Activated CD4-positive, CD25-positive, alpha-beta regulatory T cell treated with anti-CD3 and anti-CD28 coated beads, Interleukin-2, amount 50 U/mL, for 72 hours (primary cell): Measurements from ENCODE around the gene PARN.

Experiments used
- DNase-seq: peaks from one replicate; pipeline ENCODE4 v3.0.0; 2021

The PARN gene

DNA sequence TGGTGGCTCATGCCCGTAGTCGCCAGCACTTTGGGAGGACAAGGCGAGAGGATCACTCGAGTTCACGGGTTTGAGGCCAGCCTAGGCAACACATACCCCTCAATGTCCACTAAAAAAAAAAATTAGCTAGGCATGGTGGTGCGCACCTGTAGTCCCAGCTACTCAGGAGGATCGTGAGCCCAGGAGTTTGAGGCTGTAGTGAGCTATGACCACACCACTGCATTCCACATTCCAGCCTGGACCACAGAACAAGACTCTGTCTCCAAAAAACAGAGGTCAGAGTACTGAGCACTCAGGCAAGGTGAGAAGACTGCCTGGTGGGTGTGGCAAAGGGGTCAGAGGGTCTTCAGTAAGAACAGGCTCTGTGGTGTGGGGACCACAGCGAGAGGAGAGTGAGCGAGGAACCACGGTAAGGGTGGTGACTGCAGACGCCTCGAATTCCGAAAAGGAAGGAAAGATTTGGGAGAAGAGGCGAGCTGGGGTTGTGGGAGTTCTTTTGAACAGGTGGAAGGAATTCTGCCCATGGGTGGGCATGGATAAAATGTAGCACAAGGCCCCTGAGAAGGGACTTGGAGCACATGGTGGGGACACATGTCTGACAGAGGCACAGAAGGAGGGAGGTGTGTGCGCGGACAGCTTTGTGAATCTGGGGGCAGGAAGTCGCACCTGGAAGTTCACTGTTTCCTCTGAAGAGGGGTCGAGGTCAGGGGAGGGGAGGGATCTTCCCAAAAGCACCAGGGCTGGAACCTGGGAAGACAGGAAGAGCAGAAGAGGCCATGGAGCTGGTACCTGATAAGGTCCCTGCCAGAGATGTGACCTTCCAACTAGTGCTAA, 134.6 kb downstream of the PARN start:
- DNase-seq: no peak

DNA sequence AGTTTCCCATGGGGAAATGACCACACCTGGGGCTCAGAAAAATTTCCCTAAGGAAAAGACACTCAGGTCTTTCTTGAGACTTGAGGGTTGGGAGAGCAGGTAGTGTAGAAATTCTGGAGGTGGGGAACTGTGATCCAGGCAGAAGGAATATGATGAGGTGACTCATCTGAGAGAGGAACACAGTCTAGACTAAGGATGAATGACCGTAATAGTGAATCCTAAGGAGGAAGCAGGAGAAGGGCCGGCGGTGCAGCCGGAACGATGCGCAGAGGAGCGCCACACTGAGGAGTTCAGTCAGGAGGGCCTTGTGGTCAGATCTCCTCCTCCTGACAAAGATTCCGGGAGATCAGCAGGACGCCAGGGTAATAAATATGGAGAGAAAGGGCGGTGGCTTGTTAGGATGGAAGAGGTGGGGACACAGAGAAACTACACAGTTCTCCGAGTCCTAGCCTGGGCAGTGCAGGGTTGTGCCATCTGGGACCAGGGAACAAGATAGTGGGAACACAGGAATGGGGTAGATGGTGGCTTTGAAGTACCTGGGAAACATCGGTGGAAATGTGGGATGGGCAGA, 135.6 kb downstream of the PARN start:
- DNase-seq: no peak

DNA sequence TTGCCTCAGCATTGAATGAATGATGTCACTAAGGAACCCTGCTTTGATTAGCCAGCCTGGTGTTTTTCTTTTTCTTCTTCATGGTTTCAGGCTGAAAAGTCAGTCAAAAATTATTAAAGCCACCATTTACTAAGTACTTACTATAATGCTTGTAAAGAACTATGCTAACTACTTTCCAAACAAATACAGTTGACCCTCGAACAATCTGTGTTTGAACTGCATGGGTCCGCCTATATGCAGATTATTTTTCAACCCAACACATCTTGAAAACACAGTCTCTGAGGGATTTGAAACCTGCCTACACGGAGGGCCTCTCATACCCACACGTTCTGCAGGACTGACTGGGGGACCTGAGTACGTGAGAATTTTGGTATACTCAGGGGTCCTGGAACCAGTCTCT, 136.3 kb downstream of the PARN start:
- DNase-seq: no peak

DNA sequence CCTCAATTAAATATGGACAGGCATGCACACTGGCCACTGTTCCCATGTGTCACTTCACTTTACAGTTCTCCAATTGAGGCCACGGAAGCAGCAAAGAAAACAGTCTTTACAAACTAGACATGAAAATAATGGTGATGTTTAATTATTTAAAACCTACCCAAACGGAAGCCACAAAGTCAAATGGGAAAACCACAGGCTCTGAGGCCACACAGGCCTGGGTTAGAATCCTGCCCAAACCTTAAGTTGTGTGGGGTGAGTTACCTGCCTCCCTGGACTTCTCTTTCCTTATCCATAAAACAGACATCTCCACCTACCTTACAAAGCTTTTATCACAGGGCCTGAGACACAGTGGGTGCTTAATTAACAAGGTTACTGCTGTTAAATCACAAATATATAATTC, 137.4 kb downstream of the PARN start:
- no peak for DNase-seq

DNA sequence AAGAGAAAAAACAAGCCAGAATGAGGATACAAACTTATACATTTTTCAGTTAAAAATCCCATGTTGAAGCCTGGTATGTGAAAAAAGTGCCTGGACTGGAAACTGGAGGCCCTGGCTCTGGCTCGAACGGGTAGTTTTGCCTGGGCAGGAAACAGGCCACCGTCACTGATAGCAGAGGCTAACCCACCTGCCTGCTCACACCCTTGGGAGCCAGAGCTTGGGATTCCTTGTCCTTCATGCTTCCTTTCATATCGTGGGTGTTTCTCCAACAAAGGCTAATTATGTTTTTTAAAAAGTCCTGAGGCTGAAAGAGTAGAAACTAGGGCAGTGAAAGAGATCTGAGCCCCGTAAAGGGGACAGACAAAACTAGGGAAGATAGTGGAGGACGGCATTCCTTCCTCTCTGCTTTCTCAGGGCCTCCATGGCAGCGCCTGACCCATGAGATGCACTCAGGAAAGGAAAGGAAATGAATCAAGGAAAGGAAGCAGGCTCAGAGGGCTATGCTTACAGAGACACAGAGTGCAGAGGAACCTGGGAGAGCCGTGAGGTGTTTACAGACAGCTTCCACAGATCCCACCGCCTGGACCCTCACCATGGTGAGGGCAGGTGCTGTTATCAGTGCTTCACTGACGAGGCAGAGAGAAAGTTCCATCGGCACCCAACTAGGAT, 138.1 kb downstream of the PARN start:
- DNase-seq: no peak

DNA sequence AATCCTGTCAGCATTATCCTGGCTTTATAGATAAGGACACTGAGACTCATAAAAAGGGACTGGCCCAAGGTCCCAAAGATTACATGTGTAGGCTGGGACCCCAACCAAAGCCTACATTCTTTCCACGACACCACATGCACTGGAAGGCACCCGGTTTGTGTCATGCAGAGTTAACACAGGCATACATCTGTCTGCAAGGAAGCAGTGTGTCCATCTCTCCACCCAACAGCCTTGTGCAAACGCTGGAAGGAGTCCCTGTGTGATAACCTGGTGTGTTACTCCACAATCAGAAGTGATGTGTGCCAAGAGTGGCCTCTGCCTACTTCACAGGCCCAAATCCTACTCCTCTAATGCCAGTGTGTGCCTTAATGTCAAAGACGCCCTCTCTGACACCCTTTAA, 139.8 kb downstream of the PARN start:
- DNase-seq: no peak

DNA sequence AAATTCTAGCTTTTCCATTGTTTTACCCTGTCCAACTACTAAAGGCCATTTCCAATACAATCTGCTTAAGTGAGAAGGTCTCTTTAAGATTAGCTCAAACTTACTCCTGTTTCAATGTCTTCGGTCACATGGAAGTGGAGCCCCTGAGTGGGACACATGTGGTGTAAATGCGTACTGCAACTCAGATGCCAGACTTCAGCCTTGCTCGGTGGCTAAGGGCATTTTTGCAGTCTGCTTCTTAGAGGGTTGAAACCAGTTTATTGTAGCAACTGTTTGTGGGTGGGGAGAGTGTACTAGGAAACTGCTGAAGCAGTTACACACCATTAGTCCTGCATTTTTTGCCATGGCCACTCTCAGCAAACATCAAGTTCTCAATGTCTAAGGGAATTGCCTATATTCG, 140.6 kb downstream of the PARN start:
- DNase-seq: no peak

DNA sequence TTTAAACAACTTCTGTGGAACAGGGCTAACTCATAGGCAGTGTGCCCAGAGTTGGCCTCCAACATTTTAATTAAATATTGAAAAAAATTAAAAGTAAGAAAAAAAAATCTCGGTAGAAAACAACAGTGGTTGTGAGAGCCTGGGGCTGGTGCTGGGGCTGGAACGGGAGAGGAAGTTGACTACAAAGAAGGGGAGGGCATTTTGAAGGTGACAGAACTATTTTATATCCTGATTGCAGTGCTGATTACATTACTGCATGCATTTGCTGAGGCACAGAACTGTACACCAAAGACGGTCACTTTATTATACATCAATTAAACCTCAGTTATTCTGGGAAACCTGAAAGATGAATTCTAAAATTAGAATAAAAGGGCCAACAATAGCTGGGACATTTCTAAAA, 142.5 kb downstream of the PARN start:
- no peak for DNase-seq

DNA sequence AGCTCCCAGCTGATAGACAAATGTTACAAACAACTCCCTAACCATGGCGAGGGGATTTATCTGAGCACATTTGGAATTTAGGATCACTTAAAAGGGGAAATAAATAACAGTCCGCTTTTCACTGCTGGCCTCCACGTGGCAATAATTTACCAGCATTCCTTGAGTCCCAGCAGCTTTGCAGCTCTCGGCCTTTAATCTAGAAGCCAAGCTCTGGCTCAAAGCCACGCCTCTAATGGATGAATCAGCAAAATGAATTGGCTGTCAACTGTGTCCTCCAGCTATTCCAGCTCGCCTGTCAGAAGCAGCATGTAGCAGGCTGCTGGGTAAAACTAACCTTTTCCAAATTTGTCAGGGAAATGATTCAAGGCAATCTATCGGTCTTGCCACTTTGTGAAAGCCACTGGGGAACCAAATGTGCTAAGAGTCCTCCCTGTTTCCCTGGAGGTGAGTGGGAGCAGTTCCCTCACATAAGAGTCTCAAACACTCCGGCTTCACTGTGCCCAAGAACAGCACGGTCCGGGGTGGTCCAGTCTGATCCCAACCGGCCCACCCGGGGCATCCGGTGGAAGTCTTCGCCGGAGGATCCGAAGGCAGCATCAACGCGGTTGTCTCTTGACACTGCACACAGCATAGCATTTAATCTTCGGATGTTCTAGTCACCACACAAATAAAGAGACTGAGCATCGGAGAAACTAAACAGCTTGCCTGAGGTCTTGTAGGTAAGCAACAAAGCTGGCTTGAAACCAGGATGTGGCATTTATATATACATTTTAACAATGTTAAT, 143.3 kb downstream of the PARN start:
- no peak for DNase-seq

DNA sequence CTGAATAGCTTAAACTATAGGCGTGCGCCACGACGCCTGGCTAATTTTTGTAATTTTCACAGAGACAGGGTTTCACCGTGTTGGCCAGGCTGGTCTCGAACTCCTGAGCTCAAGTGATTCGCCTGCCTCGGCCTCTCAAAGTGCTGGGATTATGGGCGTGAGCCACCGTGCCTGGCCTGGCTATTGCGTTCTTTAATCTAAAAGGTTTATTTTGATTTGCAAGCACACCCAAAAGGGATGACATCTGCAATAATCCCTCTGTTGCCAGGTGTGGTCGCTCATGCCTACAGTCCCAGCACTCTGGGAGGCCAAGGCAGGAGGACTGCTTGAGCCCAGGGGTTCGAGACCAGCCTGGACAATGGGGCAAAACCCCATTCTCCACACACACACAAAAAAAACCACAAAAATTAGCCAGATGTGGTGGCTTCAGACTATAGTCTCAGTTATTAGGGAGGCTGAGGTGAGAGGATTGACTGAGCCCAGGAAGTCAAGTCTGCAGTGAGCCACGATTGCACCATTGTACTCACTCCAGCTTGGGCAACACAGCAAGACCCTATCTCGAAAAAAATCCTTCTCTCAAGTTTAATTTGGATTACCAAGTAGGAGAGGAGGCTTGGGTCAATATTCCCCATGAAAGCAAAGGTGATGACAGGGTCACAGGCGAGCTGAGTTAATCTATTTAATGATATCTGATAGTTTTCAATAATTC, 144.1 kb downstream of the PARN start:
- no peak for DNase-seq

DNA sequence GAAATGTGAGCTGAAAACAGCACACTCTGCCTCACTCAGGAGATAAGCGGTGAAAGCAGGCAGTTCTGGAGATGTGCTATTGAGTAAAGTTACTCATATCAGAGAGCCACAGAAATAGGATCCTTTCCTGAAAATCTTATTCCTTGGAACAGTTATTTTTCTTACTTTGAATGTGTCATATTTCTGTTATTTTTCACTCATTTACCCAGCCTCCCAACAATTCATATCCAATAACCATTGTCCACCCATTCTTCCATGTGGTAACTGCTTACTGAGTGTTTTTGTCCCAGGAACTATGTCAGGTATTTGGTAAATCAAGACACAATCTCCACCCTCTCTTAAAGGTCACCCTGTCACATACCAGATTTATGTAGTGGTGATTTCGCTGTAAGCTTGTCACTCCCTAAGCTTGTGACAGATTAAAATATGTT, 144.9 kb downstream of the PARN start:
- no peak for DNase-seq

DNA sequence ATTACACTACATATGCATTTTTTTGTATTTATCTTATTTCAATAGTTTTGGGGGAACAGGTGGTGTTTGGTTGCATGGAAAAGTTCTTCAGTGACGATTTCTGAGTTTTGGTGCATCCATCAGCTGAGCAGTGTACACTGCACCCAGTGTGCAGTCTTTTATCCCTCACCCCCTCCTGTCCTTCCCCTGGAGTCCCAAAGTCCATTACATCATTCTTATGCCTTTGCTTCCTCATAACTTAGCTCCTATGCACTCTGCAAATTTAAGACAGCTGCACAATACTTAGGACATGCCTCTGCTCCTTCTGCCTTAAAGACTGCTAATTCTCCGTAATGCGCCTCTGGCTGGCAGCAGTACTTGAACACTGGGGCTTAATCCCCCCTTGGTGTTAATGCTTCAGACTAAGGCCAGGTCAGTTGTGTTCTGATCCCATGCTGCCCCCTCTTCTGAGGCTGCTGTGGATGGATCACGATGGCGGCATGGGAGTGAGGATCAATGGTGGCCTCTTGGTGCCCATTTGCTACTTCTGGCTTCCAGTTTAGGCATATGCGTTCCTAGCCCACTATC, 146.2 kb downstream of the PARN start:
- DNase-seq: no peak

DNA sequence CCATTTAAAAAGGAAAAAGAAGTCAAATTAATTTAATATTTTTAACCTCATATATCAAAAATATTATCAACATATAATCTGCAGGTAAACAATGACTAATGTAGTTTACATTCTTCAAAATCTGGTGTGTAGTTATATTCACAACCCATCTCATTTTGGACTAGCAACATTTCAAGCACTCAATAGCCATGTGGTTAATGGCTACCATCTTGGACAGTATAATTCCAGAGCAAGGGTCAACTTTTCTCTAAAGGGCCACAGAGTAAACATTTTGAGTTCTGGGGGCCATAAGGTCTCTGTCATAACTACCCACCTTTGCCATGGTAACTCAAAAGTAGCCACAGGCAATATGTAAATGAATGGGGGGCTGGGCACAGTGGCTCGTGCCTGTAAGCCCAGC, 153.9 kb downstream of the PARN start:
- no peak for DNase-seq

DNA sequence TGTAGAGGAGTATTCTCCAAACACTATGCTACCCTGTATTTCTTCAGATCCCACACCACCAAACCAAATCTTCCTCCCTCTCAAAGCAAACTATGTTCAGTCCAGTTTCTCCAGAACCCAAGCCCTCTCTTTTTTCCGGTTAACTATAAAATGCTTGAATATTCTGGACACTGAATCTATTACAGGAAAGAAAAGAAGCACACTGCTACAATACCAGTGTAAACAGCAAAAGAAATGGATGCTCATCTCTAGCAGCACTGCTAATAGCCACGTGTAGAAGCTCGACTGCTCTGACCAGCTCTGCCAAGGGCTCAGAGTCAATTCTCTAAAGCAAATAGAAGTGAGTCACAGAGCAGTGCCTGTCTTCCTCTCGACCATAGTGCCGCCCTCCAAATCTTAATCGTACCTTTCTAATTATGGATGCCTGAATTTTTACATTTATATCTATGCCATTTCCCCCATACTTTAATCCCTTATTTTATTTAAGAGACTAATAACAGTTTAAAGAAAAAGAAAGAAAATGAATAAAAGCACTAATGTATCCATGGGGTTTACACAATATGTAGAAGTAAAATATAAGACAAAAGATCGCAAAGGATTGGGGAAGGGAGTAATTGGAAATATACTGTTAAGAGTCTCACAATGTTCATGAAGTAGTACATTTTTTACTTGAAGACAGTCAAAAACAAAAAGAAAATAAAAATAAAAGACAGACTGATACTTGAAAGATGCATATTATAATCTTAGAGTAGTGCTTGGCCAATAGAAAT, 154.5 kb downstream of the PARN start:
- DNase-seq: no peak

DNA sequence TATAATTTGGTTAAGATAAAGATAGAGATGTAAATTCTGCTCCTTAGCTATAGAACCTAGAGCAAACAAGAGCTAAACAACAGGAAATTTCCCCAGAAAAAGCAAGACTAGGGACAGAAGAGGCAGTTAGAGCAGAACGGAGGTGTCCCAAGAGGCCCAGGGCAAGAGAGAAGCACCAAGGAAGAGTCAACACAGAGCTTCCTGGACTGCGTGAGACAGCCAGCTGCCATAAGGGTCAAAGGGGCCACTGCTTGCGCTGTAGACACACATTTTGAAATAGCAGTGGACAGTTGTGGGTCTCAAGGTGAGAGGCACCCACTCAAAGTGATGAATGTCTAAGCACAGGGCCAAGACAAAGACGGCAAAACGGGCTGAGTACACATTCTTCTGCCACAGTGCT, 156.6 kb downstream of the PARN start:
- no peak for DNase-seq

DNA sequence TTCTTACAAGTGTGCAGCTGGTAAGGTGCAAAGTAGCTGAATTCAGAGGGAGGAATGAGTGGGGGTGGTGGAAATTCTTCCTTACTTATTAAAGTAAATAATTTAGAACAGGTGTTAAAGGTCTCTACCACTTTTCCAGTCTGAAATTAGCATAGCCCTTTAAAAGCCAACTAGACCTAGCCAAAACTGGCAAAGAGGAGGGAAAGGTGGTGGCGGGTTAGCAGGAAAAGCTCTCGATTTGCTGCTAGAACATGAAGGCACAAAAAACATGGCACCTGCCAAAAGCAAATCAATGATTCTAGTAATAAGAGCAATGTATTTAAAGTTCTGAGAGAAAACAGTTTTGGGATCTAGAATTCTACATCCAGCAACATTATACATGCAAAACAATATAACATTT, 157.7 kb downstream of the PARN start:
- DNase-seq: no peak

DNA sequence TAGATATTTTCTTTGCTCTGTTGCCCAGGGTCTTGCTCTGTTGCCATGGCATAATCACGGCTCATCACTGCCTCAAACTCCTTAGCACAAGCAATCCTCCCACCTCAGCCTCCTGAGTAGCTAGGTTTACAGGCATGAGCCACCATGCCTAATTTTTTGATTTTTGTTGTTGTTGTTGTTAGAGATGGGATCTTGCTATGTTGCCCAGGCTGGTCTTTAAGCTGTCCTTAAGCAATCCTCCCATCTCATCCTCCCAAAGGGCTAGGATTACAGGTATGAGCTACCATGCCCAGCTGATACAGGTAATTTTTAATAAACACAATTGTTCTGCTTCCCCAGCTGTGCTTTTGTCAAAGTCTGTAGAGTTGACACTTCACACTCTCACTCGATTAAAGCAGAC, 159.3 kb downstream of the PARN start:
- no peak for DNase-seq

DNA sequence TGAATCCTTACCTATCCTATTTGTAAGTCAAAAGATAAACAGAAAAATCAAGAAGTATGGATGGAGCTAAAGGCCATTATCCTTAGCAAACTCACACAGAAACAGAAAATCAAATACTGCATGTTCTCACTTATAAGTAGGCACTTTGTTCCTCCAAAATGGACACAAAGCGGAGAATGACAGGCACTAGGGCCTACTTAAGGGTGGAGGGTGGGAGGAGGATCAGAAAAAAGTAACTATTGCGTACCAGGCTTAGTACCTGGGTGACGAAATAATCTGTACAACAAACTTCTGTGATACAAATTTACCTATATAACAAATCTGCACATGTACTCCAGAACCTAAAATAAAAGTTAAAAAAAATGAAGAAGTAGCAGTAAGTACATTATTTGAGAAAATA, 164.3 kb downstream of the PARN start:
- no peak for DNase-seq

DNA sequence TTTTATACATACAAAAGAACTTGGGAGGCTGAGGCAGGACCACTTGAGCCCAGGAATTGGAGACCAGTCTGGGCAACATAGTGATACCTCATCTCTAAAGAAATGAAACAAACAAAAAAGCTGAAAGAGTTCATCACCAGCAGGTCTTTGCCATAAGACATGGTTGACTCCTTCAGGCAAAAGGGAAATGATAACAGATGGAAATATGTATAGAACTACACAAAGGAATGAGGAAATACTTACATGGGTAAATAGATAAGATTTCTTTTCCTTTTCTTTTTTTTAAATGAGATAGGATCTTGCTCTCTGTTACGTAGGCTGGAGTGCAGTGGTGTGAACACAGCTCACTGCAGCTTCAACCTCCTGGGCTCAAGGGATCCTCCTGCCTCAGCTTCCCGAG, 165.3 kb downstream of the PARN start:
- no peak for DNase-seq

DNA sequence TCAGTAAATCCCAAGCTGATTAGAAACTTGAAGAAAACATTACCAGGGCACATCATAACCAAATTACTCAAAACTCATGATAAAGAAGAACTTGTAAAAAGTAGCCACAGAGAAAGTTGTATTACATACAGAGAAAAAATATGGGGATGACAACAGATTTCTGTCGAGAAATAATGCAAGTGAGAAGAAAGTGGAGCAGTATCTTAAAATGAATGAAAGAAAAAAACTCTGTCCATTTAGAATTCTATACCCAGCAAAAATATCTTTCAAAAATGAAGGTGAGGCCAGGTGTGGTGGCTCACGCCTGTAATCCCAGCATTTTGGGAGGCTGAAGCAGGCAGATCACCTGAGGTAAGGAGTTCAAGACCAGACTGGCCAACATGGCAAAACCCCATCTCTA, 165.9 kb downstream of the PARN start:
- no peak for DNase-seq

DNA sequence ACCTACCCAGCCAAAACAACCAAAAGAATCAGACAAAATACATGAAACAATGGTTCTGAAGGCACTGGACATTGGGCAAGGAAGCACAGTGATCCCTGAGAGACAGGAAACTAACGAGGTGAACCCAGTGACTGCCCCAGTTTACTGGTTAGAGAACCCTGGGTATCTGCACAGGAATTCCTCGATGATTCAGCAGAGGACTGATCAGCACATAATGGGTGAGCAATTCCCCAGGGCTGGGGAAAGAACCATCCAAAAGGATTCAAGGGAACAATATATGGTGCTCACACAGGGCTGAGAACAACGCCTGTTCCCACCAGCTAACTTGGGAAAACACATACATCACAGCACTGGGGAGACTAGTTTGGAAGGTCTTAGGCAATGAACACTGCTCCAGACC, 167.2 kb downstream of the PARN start:
- no peak for DNase-seq

DNA sequence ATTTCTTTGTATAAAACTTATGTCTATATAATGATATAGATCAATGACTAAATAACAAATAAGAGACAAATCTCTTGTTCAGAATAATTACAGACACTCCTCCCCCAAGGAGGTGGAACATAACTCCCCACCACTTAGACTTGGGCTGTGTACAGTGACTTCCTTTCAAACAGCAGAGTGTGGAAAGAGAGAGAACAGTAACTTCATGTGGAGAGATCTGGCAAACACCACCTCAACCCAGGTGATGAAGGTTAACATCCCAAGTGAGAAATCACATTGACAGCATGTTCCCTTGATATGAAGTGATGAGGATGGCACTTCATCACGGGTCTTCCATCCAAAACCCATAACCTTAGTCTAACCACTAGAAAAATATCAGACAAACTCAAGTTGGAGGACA, 169.3 kb downstream of the PARN start:
- DNase-seq: no peak
